ENCODE results near the gene ATRNL1.

DNA sequence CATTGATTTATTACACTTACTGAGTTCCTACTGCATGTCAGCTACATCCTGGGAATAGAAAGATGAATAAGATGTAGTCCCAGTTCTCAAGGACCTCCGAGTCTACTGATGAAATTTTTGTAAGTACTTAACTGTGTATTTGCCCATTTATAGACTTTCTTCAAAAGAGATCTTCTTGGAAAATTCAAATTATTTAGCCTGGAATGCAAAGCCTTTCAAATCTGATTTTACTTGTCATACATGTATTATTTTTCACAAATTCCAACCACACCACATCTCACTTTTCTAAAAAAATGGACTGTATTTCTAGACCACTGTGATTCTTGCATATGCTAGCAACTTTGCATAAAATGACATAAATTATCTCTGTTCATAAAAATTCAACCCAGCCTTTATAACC, 581.3 kb downstream of the ATRNL1 start:
- TF ChIP-seq POLR2AphosphoS5 (IDR thresholded peaks at IDR 0.05; ENCODE audit: low read depth, low read length) (no peak), EZH2 (IDR thresholded peaks at IDR 0.05) (no peak), POLR2A (IDR thresholded peaks at IDR 0.05; ENCODE audit: borderline replicate concordance, extremely low read depth, insufficient read depth, insufficient read length) (no peak), ELF1 (IDR thresholded peaks at IDR 0.05; ENCODE audit: borderline replicate concordance, low read depth) (no peak)
- TF ChIP-seq, protein P1, sequence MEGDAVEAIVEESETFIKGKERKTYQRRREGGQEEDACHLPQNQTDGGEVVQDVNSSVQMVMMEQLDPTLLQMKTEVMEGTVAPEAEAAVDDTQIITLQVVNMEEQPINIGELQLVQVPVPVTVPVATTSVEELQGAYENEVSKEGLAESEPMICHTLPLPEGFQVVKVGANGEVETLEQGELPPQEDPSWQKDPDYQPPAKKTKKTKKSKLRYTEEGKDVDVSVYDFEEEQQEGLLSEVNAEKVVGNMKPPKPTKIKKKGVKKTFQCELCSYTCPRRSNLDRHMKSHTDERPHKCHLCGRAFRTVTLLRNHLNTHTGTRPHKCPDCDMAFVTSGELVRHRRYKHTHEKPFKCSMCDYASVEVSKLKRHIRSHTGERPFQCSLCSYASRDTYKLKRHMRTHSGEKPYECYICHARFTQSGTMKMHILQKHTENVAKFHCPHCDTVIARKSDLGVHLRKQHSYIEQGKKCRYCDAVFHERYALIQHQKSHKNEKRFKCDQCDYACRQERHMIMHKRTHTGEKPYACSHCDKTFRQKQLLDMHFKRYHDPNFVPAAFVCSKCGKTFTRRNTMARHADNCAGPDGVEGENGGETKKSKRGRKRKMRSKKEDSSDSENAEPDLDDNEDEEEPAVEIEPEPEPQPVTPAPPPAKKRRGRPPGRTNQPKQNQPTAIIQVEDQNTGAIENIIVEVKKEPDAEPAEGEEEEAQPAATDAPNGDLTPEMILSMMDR (IDR thresholded peaks at IDR 0.05 in 2 of 3, conservative IDR thresholded peaks at IDR 0.05 in 1 of 3; ENCODE audit: borderline replicate concordance in 1 of 3, insufficient read depth in 1 of 3, low read depth in 2 of 3, low read length in 2 of 3), result no peak
- TF ChIP-seq, protein P2, sequence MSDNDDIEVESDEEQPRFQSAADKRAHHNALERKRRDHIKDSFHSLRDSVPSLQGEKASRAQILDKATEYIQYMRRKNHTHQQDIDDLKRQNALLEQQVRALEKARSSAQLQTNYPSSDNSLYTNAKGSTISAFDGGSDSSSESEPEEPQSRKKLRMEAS (IDR thresholded peaks at IDR 0.05), result no peak
